ENCODE measurements around the gene KRTCAP2.

DNA sequence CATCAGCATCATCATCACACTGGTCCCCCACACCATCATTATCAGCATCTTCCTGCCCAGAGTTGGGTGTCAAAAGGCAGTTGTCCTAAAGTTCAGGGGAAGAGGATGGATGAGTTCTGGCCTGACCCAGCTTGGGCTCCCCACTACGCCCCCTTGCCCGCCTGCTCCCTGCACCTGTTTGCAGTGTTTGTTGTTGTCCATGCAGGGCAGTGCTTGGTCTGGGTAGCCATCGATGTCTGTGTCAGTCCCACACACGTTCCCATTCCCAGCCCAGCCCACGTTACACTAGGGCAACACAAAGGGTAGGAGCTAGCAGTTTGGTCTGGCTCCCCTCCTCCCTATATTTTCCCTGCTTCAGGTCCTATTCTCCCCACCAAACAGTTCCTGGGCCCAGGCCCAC is 27.8 kb upstream of the KRTCAP2 start:
- TF ChIP-seq RCOR1 (IDR thresholded peaks at IDR 0.05; ENCODE audit: low read length) (no peak), TCF12 (IDR thresholded peaks at IDR 0.05) (no peak), TAF1 (IDR thresholded peaks at IDR 0.05; ENCODE audit: borderline replicate concordance, low read depth, low read length) (no peak), FOXJ3 (CRISPR knock-in tag; IDR thresholded peaks at IDR 0.05) (no peak), RFX5 (IDR thresholded peaks at IDR 0.05; ENCODE audit: low read length) (no peak), YY1 (IDR thresholded peaks at IDR 0.05; ENCODE audit: low read depth) (no peak)
- TF ChIP-seq, protein P1, sequence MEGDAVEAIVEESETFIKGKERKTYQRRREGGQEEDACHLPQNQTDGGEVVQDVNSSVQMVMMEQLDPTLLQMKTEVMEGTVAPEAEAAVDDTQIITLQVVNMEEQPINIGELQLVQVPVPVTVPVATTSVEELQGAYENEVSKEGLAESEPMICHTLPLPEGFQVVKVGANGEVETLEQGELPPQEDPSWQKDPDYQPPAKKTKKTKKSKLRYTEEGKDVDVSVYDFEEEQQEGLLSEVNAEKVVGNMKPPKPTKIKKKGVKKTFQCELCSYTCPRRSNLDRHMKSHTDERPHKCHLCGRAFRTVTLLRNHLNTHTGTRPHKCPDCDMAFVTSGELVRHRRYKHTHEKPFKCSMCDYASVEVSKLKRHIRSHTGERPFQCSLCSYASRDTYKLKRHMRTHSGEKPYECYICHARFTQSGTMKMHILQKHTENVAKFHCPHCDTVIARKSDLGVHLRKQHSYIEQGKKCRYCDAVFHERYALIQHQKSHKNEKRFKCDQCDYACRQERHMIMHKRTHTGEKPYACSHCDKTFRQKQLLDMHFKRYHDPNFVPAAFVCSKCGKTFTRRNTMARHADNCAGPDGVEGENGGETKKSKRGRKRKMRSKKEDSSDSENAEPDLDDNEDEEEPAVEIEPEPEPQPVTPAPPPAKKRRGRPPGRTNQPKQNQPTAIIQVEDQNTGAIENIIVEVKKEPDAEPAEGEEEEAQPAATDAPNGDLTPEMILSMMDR (IDR thresholded peaks at IDR 0.05), result no peak
- TF ChIP-seq, protein P2, sequence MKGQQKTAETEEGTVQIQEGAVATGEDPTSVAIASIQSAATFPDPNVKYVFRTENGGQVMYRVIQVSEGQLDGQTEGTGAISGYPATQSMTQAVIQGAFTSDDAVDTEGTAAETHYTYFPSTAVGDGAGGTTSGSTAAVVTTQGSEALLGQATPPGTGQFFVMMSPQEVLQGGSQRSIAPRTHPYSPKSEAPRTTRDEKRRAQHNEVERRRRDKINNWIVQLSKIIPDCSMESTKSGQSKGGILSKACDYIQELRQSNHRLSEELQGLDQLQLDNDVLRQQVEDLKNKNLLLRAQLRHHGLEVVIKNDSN (IDR thresholded peaks at IDR 0.05; ENCODE audit: borderline replicate concordance, low read depth), result no peak
- TF ChIP-seq, protein P3, sequence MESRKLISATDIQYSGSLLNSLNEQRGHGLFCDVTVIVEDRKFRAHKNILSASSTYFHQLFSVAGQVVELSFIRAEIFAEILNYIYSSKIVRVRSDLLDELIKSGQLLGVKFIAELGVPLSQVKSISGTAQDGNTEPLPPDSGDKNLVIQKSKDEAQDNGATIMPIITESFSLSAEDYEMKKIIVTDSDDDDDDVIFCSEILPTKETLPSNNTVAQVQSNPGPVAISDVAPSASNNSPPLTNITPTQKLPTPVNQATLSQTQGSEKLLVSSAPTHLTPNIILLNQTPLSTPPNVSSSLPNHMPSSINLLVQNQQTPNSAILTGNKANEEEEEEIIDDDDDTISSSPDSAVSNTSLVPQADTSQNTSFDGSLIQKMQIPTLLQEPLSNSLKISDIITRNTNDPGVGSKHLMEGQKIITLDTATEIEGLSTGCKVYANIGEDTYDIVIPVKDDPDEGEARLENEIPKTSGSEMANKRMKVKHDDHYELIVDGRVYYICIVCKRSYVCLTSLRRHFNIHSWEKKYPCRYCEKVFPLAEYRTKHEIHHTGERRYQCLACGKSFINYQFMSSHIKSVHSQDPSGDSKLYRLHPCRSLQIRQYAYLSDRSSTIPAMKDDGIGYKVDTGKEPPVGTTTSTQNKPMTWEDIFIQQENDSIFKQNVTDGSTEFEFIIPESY (IDR thresholded peaks at IDR 0.05; ENCODE audit: borderline replicate concordance, low read depth), result no peak
- TF ChIP-seq, protein P4, sequence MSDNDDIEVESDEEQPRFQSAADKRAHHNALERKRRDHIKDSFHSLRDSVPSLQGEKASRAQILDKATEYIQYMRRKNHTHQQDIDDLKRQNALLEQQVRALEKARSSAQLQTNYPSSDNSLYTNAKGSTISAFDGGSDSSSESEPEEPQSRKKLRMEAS (IDR thresholded peaks at IDR 0.05; ENCODE audit: low read depth), result no peak
- TF ChIP-seq, protein P5, sequence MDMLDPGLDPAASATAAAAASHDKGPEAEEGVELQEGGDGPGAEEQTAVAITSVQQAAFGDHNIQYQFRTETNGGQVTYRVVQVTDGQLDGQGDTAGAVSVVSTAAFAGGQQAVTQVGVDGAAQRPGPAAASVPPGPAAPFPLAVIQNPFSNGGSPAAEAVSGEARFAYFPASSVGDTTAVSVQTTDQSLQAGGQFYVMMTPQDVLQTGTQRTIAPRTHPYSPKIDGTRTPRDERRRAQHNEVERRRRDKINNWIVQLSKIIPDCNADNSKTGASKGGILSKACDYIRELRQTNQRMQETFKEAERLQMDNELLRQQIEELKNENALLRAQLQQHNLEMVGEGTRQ (IDR thresholded peaks at IDR 0.05; ENCODE audit: borderline replicate concordance, low read depth, low read length), result no peak
